Naive thymus-derived CD8-positive, alpha-beta T cell (primary cell): ENCODE measurements around the gene SCN5A. TPM values are rescaled to one million over a fixed set of nuclear protein-coding genes. Genes with fewer than 3 reads are reported as not detected.

ENCODE experiments used
- ATAC-seq, 2 donors: fragments of 150-1000 bp; cut with Tn5 transposase in 1 of 2; sonication (Bioruptor Pico), chemical (Tn5 transposase) in 1 of 2; 1 replicate in 1 of 2; 2 replicates in 1 of 2; pipeline ENCODE4 v1.10.0; 2021; ENCODE audit warnings: mild to moderate bottlenecking in 2 of 2, moderate library complexity in 2 of 2
- POLR2A ChIA-PET: fragments of 350-600 bp; sonication (Branson Sonifier 250); formaldehyde crosslinking; loops from one replicate; lab custom pipeline; 2021; ENCODE audit warnings: antibody characterized with exemption; lab: Charles Lee
- DNase-seq, 10 donors: peaks; one replicate each; pipeline versions ENCODE4 v3.0.0 to v3.0.0-alpha.2; 2020 to 2022
- H3K27ac Mint-ChIP-seq, 10 donors: one replicate each; pipeline ENCODE4 v1.8.0; 2020 to 2022; ENCODE audit warnings: mild to moderate bottlenecking in 10 of 10, mixed read lengths in 10 of 10, moderate library complexity in 4 of 10, inconsistent platforms in 1 of 10
- H3K27me3 Mint-ChIP-seq, 5 donors: one replicate each; pipeline ENCODE4 v1.8.0; 2021 to 2022; ENCODE audit warnings: mixed read lengths in 5 of 5
- H3K36me3 Mint-ChIP-seq, 3 donors: one replicate each; pipeline ENCODE4 v1.8.0; 2020 to 2022; ENCODE audit warnings: mixed read lengths in 3 of 3, mild to moderate bottlenecking in 2 of 3, inconsistent platforms in 1 of 3
- H3K4me1 Mint-ChIP-seq, 4 donors: one replicate each; pipeline ENCODE4 v1.8.0; 2021 to 2022; ENCODE audit warnings: mixed read lengths in 4 of 4
- H3K4me3 Mint-ChIP-seq, 10 donors: one replicate each; pipeline ENCODE4 v1.8.0; 2020 to 2022; ENCODE audit warnings: mild to moderate bottlenecking in 10 of 10, mixed read lengths in 10 of 10, moderate library complexity in 6 of 10, inconsistent platforms in 1 of 10
- H3K9me3 Mint-ChIP-seq, 9 donors: one replicate each; pipeline ENCODE4 v1.8.0; 2020 to 2022; ENCODE audit warnings: mixed read lengths in 9 of 9, mild to moderate bottlenecking in 3 of 9, inconsistent platforms in 1 of 9, moderate library complexity in 1 of 9
- polyA plus RNA-seq, 3 donors: library from polyadenylated mRNA; unstranded; fragments of 300-500 nt; fragmentation: Illumina TruSeq; gene quantifications; one replicate each; pipeline ENCODE4 v1.2.3, GENCODE V29; 2021
- total RNA-seq, 8 experiments: library from RNA in 2 of 8; stranded (reverse) in 2 of 8; gene quantifications; one replicate each; pipeline ENCODE4 v1.2.3 and lab custom pipeline; 2021 to 2026

Gene SCN5A
- total and polyA plus RNA-seq, 5 experiments from 2014 or later = 0.25 to 0.55 TPM; not detected in 3

- Mint-ChIP-seq H3K27ac (no peak overlapping the region), H3K4me1 (no peaks in the 10 kb centered on the region), H3K36me3 (peaks cover 0 to 2% (median 0%) of the 10 kb centered on the region in 3 donors), H3K27me3 (no peaks in the 10 kb centered on the region), H3K4me3 (no peak overlapping the region), H3K9me3 (no peaks in the 10 kb centered on the region)
- no peak for DNase-seq
- POLR2A ChIA-PET = no interaction called here
- ATAC-seq = no peak
These were observed 104.6 kb downstream of the SCN5A start for GRCh38 chr3:38544926-38545325.

GRCh38 chr3:38543586-38543985 lies 105.9 kb downstream of the SCN5A start:
- Mint-ChIP-seq H3K4me3 (no peak overlapping the region), H3K27ac (no peak overlapping the region), H3K27me3 (no peaks in the 10 kb centered on the region), H3K4me1 (no peaks in the 10 kb centered on the region), H3K9me3 (no peaks in the 10 kb centered on the region), H3K36me3 (peaks cover 0 to 2% (median 0%) of the 10 kb centered on the region in 3 donors)
- POLR2A ChIA-PET = interaction anchor here (0.7 kb wide), 1 partner anchor 21 kb away, joined by 4 read pairs; no protein-coding TSS in a partner anchor
- ATAC-seq (no peak), DNase-seq (no peak)

DNA sequence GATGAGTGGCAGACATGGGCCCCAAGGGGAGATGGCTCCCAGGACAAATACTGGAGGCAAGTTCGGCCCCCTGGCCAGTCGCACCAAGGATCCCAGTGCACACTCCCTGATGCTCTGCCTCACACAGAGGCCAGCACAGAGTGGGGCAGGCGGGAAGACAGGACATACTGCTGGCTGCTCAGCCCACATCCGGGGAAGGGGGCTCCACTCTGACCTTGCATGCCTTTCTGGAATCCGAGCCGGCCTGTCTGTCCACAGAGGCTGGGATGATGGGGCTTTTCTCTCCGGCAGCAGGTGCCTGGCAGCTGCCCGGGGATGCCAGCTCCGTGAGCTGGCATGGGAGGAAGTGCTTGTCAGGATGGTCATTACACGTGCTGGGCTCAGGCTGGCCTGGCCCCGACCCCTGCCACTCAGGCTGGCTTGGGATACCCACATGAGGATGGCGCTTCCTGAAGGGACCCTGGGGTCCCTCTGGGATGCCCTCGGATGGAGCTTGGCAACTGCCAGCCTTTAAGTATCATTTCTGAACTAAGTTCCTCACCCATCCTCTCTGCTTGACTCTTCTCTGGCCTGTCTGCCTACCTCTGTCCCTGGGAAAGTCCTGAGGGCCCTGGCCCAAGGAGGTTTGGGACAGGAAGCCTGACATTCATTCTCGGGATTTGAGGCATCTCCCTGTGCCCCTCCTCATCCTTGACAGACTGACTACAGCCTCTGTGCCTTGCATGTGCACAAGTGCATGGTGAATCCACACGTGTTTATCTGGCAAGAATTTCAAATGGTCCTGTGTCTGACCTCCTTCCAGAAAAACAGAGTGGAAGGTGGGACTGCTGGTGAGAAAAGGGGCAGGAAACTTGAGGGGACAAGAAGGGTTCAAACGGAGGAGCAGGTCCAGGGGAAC lies 106.8 kb downstream of the SCN5A start:
- POLR2A ChIA-PET = no interaction called here
- Mint-ChIP-seq H3K27ac (peak overlapping the region in 1 of 10 donors; percentile 55), H3K4me3 (no peak overlapping the region), H3K36me3 (peaks cover 0 to 6% (median 0%) of the 10 kb centered on the region in 3 donors), H3K27me3 (no peaks in the 10 kb centered on the region), H3K9me3 (no peaks in the 10 kb centered on the region), H3K4me1 (peaks cover 0 to 5% (median 1%) of the 10 kb centered on the region in 4 donors)
- DNase-seq = no peak
- no peak for ATAC-seq

- Mint-ChIP-seq H3K4me1 (peaks cover 0 to 5% (median 1%) of the 10 kb centered on the region in 4 donors), H3K27me3 (no peaks in the 10 kb centered on the region), H3K9me3 (no peaks in the 10 kb centered on the region), H3K36me3 (peaks cover 0 to 9% (median 1%) of the 10 kb centered on the region in 3 donors), H3K4me3 (no peak overlapping the region), H3K27ac (no peak overlapping the region)
- no peak for DNase-seq
- POLR2A ChIA-PET = no interaction called here
- ATAC-seq = no peak
These were observed 107.7 kb downstream of the SCN5A start for GRCh38 chr3:38541806-38542205.

DNA sequence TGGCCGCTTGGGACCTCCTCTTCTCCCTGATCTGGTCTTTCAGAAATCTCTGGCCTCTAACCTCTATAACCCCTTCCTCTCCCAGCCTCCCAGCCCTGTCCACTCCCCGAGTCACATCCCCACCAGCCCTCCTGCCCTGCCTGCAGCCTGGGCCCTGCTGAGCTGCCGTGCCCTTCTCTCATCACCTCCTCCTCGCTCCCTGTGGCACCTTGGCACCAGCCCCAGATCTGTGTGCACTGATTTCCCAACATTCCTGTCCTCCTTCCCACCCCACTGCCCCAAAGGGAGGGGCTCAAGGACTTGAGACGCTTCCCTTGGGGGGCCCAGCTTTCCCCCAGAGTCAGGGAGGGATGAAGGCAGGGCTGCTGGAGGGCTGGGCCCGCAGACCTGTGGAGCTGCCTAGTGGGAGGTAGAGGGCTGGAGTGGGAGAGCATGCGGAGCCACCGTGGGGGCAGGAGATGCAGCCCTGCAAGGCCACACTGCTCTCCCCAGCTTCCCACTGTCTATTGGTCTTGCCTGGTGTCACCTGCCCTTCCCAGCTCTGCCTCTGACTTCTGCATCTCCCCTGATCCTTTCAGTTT lies 110.6 kb downstream of the SCN5A start:
- H3K9me3 Mint-ChIP-seq = no peaks in the 10 kb centered on the region
- POLR2A ChIA-PET = no interaction called here
- no peak for ATAC-seq
- peaks cover 0 to 5% (median 3%) of the 10 kb centered on the region in 4 donors for H3K4me1 Mint-ChIP-seq
- H3K4me3 Mint-ChIP-seq = no peak overlapping the region
- H3K36me3 Mint-ChIP-seq = peaks cover 0 to 27% (median 14%) of the 10 kb centered on the region in 3 donors
- H3K27ac Mint-ChIP-seq = no peak overlapping the region
- no peaks in the 10 kb centered on the region for H3K27me3 Mint-ChIP-seq
- DNase-seq = no peak

GRCh38 chr3:38536671-38537070 lies 112.8 kb downstream of the SCN5A start:
- no peak for ATAC-seq
- Mint-ChIP-seq H3K36me3 (peaks cover 0 to 31% (median 21%) of the 10 kb centered on the region in 3 donors), H3K27ac (peak overlapping the region in 1 of 10 donors; percentile 8), H3K4me3 (no peak overlapping the region), H3K4me1 (peaks cover 0 to 7% (median 6%) of the 10 kb centered on the region in 4 donors), H3K27me3 (no peaks in the 10 kb centered on the region), H3K9me3 (no peaks in the 10 kb centered on the region)
- POLR2A ChIA-PET = no interaction called here
- no peak for DNase-seq

DNA sequence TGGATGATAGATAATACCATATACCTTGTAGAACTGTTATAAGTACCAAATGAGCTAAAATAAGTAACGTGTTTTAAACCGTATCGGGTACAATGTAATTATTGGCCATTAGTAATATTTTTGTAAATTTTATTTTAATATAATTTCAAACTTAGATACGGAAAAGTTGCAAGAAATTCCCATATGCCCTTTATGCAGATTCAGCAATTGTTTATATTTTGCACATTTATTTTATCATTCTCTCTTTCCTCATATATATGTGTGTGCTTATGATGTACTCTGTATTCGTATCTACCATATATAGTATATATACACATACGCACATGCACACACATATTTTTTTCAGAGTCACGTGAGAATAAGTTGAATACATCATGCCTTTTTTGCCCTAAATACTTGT lies 114.9 kb downstream of the SCN5A start:
- H3K27me3 Mint-ChIP-seq = no peaks in the 10 kb centered on the region
- H3K9me3 Mint-ChIP-seq = no peaks in the 10 kb centered on the region
- no peak overlapping the region for H3K27ac Mint-ChIP-seq
- POLR2A ChIA-PET = no interaction called here
- H3K4me3 Mint-ChIP-seq = no peak overlapping the region
- H3K36me3 Mint-ChIP-seq = peaks cover 0 to 42% (median 30%) of the 10 kb centered on the region in 3 donors
- DNase-seq = no peak
- peaks cover 0 to 7% (median 6%) of the 10 kb centered on the region in 4 donors for H3K4me1 Mint-ChIP-seq
- no peak for ATAC-seq

DNA sequence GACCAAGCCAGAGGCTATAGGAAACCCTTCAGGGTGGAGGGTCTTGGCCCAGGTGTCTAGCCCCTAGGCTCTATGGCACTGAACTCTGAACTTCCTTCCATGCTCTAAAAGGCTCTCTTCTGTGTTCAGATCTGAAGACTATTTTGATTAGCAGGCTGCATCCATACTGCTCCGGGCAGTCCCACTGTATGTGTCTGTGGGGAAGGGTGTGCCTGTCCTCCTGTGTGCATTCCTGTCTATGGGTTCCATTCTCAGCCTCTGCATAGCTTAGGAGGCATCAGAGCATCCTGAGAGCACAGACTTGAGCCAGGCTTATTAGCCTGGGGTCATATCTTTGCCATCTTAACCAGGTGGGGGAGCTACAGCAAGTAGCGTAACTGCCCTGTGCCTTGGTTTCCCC lies 115.3 kb downstream of the SCN5A start:
- POLR2A ChIA-PET = no interaction called here
- Mint-ChIP-seq H3K4me3 (no peak overlapping the region), H3K27ac (peak overlapping the region in 1 of 10 donors; percentile 51), H3K36me3 (peaks cover 0 to 43% (median 30%) of the 10 kb centered on the region in 3 donors), H3K4me1 (peaks cover 0 to 7% (median 6%) of the 10 kb centered on the region in 4 donors), H3K9me3 (no peaks in the 10 kb centered on the region), H3K27me3 (no peaks in the 10 kb centered on the region)
- ATAC-seq (no peak), DNase-seq (no peak)

GRCh38 chr3:38533285-38533976 lies 116.1 kb downstream of the SCN5A start:
- ATAC-seq (no peak), DNase-seq (no peak)
- H3K4me3 Mint-ChIP-seq = no peak overlapping the region
- peaks cover 0 to 7% (median 6%) of the 10 kb centered on the region in 4 donors for H3K4me1 Mint-ChIP-seq
- POLR2A ChIA-PET = no interaction called here
- no peaks in the 10 kb centered on the region for H3K27me3 Mint-ChIP-seq
- peaks cover 0 to 44% (median 30%) of the 10 kb centered on the region in 3 donors for H3K36me3 Mint-ChIP-seq
- H3K9me3 Mint-ChIP-seq = no peaks in the 10 kb centered on the region
- peak overlapping the region in 1 of 10 donors; percentile 81 for H3K27ac Mint-ChIP-seq

GRCh38 chr3:38532529-38532928 lies 117.0 kb downstream of the SCN5A start:
- H3K4me3 Mint-ChIP-seq = no peak overlapping the region
- H3K4me1 Mint-ChIP-seq = peaks cover 0 to 16% (median 2%) of the 10 kb centered on the region in 4 donors
- peak overlapping the region in 2 of 10 donors; percentile 40 to 41 for H3K27ac Mint-ChIP-seq
- POLR2A ChIA-PET = no interaction called here
- H3K9me3 Mint-ChIP-seq = no peaks in the 10 kb centered on the region
- ATAC-seq (no peak), DNase-seq (no peak)
- H3K27me3 Mint-ChIP-seq = no peaks in the 10 kb centered on the region
- H3K36me3 Mint-ChIP-seq = peaks cover 0 to 48% (median 38%) of the 10 kb centered on the region in 3 donors

GRCh38 chr3:38528457-38528856 lies 121.0 kb downstream of the SCN5A start:
- H3K27ac Mint-ChIP-seq = peak overlapping the region in 2 of 10 donors; percentile 27 to 46
- POLR2A ChIA-PET = no interaction called here
- no peak for DNase-seq
- no peaks in the 10 kb centered on the region for H3K9me3 Mint-ChIP-seq
- no peak for ATAC-seq
- peaks cover 0 to 68% (median 48%) of the 10 kb centered on the region in 3 donors for H3K36me3 Mint-ChIP-seq
- no peak overlapping the region for H3K4me3 Mint-ChIP-seq
- peaks cover 0 to 9% (median 2%) of the 10 kb centered on the region in 4 donors for H3K4me1 Mint-ChIP-seq
- H3K27me3 Mint-ChIP-seq = no peaks in the 10 kb centered on the region

- no peak for ATAC-seq
- Mint-ChIP-seq H3K36me3 (peaks cover 0 to 81% (median 46%) of the 10 kb centered on the region in 3 donors), H3K4me1 (peaks cover 0 to 10% (median 0%) of the 10 kb centered on the region in 4 donors), H3K27me3 (no peaks in the 10 kb centered on the region), H3K9me3 (no peaks in the 10 kb centered on the region), H3K27ac (no peak overlapping the region), H3K4me3 (no peak overlapping the region)
- POLR2A ChIA-PET = no interaction called here
- DNase-seq = no peak
These were observed 122.7 kb downstream of the SCN5A start for GRCh38 chr3:38526792-38527191.
